Fibroblast of gingiva (primary cell): ENCODE measurements around the gene C9orf78.

ENCODE experiments used
- DNase-seq: peaks from one replicate; pipeline ENCODE4 v3.0.0-alpha.2; 2011; ENCODE audit warnings: low read depth

The C9orf78 gene, protein sequence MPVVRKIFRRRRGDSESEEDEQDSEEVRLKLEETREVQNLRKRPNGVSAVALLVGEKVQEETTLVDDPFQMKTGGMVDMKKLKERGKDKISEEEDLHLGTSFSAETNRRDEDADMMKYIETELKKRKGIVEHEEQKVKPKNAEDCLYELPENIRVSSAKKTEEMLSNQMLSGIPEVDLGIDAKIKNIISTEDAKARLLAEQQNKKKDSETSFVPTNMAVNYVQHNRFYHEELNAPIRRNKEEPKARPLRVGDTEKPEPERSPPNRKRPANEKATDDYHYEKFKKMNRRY

DNA sequence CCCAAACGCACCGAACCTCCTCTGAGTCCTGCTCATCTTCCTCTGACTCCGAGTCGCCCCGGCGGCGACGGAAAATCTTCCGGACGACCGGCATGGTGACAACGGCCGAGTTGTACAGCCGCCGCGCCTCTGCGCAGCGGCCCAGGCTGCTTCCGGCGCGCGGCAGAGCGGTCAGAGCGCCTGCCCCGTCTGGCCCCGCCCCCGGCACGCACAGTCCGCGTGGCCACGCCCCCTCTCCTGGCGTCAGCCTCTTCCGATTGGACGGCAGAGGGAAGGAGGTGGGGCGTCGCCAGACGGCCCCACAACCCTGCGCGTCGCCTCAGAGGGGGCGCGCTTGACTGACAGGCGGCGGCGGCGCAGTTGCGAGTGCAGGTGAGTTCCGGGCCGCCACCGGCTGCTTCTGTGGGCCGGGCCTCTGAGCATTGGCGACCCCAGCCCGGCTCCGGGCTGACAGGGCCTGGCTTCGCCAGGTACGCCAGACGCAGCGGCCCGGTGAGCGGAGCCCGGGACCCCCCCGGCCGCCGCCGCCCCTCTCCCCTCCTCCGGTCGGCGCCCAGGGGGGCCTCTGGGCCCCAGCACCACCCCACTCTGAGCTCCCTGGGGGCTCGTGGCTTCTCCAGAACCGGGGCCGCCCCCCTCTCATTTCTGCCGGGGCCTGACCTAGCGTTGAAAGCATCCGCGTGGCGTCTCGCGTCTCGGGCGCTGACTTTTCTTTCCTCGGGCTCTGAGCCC is at the start of gene C9orf78, which contains the start of gene USP20:
C9orf78 (minus strand) TSS at position 148 of the 732 bp plus-strand sequence; CDS start at position 94, 54 bp downstream.
USP20 (plus strand) TSS at position 331 of the 732 bp plus-strand sequence. CDS start 17,098 bp downstream, outside the sequence.
- DNase-seq = peak; percentile 94

GRCh38 chr9:129884220-129885017 is 49.3 kb upstream of the C9orf78 start:
- DNase-seq = peak; percentile 78

- no peak for DNase-seq
Observed at GRCh38 chr9:129881547-129882324, 46.7 kb upstream of the C9orf78 start.

DNA sequence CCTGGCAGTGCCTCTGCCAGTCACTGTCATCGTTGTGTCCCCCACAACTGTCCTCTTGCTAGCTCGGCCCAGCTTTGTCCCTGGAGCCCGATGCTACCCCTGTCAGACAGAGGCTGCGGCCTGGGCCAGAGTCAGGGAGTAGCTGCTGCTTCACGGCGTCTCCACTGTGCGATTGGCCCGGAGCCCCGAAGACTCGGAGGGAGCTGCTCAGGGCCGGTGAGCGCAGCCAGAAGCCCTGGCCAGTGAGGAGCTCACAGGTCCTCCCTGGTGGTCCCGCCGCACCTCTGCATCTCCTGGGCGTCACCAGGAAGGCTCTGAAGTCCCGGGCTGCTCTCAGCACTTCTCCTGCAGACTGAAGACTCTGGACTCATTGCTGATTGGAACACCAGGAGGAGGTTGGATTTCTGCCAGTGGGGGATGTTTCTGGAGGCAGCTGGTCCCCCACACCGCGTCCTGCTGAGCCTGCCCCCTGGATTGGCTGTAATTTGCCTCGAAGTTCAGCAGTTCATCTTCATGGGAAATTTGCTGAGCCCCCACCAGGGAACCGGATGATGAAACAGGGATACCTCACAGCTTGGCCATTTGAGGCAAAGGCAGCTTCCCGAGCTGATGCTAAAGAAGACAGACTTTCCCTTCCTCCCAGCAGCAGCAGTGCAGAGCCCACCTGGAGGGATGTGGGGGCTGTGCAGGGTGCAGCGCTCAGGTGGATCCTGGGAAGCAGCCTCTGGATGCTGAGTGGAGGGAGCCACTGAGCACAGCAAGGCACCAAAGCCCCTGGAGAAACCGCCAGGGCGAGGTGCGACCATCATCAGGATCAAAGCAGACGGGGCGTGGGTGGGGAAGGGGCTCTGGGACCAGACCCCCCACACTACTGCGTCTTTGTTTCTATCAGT is 45.8 kb upstream of the C9orf78 start:
- no peak for DNase-seq

DNA sequence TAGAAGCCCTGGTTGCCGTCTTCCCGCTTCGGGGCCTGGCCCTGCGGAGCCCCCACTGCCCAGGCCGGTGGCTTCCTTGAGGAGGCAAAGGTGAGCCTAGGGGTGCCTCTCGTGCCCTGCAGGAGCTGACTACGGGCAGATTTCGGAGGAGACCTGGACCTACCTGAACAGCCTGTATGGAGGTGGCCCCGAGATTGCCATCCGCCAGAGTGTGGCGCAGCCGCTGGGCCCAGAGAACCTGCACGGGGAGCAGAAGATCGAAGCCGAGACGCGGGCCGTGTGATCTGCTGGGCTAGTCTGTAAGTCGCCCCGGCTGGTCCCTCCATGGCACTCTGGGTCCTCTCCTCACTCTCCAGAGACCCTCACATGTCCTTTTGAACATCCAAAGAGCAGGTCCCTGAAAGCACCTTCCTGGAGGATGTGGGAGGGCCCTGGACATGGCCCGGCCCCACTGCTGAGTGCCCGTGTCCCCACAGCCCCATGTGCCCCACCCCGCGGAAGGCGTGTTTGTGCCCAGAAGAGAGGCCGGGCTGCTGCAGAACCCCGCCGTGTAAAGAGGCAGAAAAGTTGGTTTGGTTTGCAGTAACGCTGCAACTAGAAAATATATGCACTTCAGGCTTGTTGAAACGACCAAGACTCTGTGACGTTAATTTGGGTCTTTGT is 45.0 kb upstream of the C9orf78 start:
- DNase-seq = no peak

- no peak for DNase-seq
Observed at GRCh38 chr9:129879103-129879699, 44.1 kb upstream of the C9orf78 start.

- no peak for DNase-seq
Observed at GRCh38 chr9:129878291-129878690, 43.2 kb upstream of the C9orf78 start.

GRCh38 chr9:129876815-129877214 is 41.7 kb upstream of the C9orf78 start:
- no peak for DNase-seq

DNA sequence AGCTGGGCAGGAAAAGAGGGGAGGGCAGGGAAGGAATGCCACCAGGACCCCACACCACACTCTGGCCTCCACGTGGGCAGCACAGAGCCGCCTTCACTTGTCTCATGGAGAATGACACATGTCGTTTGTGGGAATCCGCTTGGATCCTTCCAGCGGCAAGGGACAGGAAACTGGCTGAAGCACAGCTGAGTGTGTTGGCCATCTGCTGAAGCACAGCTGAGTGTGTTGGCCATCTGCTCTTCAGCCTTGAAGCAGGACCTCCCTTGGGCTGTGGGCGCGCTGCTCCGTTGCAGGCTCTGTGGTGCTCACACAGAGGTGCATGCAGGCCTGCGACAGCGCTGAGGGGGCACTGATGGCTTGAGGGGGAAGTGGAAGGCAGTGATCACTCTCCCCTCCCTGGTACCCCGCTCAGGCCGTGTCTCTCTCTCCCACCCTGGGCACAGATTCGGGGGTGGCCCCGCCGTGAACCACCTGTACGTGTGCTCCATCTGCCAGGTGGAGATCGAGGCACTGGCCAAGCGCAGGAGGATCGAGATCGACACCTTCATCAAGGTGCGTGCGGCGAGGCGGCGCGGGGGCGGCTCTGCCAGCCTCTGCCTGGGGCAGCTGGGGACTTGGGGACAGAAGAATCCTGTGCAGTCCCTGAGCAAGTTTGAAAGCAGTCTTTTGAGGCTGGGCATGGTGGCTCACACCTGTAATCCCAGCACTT is 40.8 kb upstream of the C9orf78 start:
- DNase-seq = no peak

DNA sequence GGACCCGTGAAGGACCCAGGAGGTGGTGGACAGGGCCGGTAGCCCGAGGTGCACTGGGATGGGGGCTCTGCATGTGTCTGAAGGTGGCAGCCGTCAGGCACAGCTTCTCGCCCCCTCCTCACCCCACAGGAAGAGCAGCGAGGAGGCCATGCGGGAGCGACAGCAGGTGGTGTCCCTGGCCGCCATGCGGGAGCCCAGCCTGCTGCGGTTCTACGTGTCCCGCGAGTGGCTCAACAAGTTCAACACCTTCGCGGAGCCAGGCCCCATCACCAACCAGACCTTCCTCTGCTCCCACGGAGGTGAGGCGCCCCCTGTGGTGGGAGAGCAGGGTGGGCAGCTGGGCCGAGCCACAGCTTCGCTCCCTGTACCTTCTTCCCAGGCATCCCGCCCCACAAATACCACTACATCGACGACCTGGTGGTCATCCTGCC is 40.1 kb upstream of the C9orf78 start:
- DNase-seq = no peak

GRCh38 chr9:129874261-129875101 is 39.4 kb upstream of the C9orf78 start:
- DNase-seq = no peak

DNA sequence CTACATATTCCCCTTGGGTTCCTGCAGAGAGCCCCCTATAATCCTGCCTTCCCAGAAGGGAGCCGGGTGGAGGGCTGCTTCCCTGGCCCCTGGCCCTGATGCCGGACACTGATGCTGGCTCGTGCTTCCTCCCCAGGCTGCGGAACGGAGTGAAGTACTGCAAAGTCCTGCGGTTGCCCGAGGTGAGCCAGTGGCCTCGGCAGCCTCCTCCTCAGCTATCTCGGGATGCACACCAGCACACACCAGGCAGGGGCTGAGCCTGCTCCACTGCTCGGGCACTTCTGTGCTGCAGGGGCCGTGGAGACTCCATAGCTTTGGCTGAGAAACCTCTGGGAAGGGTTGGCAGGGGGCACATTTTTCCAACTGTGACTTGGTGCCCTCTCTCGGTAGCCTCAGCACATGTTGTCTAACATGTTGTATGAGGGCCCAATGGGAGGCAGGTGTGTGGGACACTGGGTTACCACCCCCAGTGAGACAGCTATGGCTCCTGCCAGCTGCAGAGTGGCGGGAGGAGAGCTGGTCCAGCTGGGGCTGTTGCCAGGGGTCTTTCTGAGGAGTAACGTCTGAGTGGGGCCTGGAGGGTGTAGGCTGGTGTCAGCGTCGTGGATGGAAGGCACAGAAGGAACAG is 38.6 kb upstream of the C9orf78 start:
- DNase-seq = no peak

DNA sequence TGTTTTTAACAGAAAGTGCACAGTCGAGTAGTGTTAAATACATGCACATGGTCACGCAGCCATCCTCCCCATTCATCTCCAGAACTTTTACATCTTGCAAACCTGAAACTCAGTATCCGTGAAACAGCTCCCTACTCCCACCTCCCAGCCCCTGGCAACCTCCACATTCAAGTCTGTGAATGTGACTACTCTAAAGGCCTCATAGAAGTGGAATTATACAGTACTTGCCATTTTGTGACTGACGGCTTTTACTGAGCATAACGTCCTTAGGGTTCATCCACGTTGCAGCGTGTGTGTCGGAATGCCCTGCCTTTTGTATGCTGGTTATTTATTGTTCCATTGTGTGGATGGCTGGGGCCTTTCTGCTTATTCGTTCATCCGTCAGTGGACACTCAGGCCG is 36.0 kb upstream of the C9orf78 start:
- DNase-seq = no peak

DNA sequence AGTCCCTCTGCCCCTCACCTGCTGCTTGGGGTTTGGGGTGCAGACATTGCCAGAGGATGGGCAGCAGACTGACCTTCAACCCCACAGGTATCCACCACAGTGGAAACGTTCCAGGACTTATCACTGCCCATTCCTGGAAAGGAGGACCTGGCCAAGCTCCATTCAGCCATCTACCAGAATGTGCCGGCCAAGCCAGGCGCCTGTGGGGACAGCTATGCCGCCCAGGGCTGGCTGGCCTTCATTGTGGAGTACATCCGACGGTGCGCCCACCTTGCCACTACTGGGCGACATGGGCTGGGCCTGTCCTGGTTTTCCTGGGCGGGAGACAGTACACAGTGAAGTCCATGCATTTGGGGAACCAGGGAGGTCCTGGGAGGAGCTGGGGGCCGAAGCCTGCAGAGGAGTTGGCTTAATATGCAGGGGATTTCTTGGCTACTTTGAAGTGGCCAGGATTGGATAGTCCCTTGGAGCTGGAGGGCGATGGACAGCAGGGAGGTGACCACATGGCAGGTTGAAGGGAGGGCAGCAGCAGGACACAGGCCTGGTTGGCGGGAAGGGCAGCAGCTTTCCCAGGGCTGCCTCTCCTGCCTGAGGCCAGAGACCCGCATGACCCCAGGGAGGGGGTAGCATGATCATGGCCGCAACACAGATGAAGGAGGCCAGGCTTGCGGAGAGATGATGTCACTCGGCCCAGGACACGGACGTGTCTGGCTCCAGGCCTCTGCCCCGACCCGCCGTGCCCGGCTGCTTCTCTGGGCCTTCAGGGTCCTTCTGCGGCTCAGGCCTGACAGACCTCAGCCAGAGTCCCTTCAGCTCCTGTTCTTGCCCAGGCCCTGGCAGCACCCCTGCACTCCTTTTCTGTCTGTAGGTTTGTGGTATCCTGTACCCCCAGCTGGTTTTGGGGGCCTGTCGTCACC is 34.8 kb upstream of the C9orf78 start:
- no peak for DNase-seq

GRCh38 chr9:129868872-129869486 is 33.9 kb upstream of the C9orf78 start:
- no peak for DNase-seq
